GM18498 (cell line): Measurements from ENCODE around the gene OR5K4.
"Not testable (repeated sequence)": the region's sequence is repeated elsewhere in the genome, so short reads cannot be mapped to it uniquely, and the experiment has no call there.

ENCODE experiments used
- ATAC-seq: cut with Tn5 transposase; IDR thresholded peaks from one replicate; pipeline ENCODE4 v1.9.1; 2021; ENCODE audit warnings: mild to moderate bottlenecking, moderate library complexity; ENCODE audit not compliant: unreplicated experiment

OR5K4 gene

GRCh38 chr3:98367464-98368246 lies 14.0 kb downstream of the OR5K4 start:
- no peak for ATAC-seq

DNA sequence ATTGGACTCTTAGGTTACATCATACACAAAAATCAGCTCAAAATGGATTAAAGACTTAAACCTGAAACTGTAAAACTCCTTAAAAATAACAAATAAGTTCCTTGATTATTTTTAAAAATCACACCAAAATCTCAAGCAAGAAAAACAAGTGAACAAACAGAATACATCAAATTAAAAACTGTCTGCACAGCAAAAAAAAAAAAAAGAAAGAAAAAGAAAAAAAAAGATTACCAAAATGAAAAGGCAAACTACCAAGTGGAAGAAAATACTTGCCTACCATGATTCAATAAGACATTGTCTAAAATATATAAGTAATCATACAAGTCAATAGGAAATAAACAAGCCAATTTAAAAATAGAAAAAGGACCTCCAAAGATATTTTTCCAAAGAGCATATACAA lies 17.5 kb downstream of the OR5K4 start:
- no peak for ATAC-seq

DNA sequence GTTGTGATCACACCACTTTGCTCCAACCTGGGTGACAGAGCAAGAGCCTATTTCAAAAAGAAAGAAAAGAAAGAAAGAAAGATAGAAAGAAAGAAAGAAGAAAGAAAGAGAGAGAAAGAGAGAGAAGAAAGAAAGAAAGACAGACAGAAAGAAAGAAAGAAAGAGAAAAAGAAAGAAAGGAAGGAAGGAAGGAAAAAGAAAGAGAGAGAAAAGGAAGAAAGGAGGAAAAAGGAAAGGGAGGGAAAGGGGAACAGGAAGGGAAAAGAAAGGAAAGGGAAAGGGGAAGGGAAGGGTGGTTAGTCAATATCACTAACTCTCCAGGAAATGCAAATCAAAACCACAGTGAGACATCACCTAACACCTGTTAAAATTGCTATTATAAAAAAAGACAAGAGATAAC lies 18.2 kb downstream of the OR5K4 start:
- ATAC-seq: no peak

DNA sequence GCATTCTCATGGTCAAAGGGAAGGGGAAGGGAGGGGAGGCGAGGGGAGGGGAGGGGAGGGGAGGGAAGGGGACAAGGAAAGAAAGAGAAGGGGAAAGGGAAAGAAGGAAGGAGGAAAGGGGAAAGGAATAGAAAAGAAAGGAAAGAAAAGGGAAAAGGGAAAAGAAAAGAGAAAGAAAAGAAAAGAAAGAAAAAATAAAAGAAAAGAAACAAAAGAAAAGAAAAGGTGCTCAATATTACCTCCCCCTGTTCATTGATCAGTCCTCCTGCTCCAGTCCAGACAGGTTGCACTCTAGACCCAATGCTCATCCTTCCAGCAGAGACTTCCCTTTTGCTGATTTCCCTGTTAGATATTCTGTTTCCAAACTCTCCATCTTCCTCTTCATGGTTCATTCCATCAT lies 18.8 kb downstream of the OR5K4 start:
- no peak for ATAC-seq

DNA sequence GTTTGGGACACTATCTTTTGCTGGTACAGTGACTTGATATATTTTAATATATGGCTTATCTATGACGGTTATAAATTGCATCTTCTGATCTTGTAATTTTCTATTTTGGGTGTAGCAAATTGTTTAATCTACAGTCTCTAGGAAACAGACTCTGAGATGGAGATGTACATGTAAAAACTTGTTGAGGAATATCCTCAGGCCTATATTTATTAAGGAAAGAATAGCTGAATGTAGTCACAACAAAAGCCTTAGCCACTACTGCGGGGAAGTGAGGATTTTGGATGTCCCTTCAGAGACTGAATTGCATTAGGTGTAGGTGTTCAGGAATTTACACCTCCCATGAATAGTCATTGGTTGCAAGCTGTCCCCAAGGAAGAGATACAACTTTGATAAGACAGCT lies 23.0 kb downstream of the OR5K4 start:
- ATAC-seq: no peak

GRCh38 chr3:98388147-98388546 lies 34.5 kb downstream of the OR5K4 start:
- ATAC-seq: no peak

DNA sequence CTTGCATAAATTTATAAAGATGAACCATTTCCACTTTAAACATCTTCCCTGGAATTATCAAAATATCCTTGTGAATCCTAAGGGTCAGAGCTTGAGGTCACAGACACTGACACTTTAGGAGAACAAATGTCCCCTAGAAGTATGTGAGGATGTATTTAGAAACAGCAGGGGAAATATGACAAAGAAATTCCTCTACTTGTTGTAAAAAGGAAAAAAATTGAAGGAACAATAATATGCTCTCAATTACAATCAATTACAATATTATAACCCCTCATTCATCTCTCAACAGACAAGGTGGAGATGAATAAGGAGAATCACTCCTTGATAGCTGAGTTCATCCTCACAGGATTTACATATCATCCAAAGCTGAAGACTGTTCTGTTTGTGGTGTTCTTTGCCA lies 36.7 kb downstream of the OR5K4 start, which contains the start of gene OR5K3:
Gene OR5K3, plus strand, starts transcription at position 301 of the 400 bp plus-strand sequence. Its CDS starts 0 bp downstream, at position 301.
- ATAC-seq: no peak

- ATAC-seq: no peak
Observed at GRCh38 chr3:98395101-98395500, 41.4 kb downstream of the OR5K4 start.

- ATAC-seq: not testable (repeated sequence)
Observed at GRCh38 chr3:98396482-98396881, 42.8 kb downstream of the OR5K4 start.

DNA sequence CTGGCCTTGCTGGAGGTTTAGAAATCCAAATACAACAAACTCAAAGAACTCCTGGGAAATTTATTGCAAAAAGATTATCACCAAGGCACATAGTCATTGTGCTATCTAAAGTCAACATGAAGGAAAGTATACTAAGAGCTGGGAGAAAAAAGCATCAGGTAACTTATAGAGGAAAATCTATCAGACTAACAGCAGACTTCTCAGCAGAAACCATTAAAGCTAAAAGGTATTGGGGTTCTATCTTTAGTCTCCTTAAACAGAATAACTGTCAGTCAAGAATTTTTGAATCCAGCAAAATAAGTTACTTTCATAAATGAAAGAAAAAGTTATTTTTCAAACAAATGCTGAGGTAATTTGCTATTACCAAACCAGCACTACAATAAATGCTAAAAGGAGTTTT lies 44.9 kb downstream of the OR5K4 start:
- ATAC-seq: no peak

GRCh38 chr3:98402507-98402906 lies 48.9 kb downstream of the OR5K4 start:
- ATAC-seq: no peak

GRCh38 chr3:98404010-98404409 lies 50.4 kb downstream of the OR5K4 start:
- no peak for ATAC-seq
